HL-60/S4 treated with phorbol 12-myristate 13-acetate at 8.2 ng/mL for 4 days and 3 days (cell line): Measurements from ENCODE around the gene SLC39A11.

Experiments used
- in situ Hi-C: fragments of 300-500 bp; cut with MboI; formaldehyde crosslinking; loops from 2 replicates; pipeline ENCODE4 v1.15.0; 2022; ENCODE audit warnings: low sequenced_read_pairs

The SLC39A11 gene

DNA sequence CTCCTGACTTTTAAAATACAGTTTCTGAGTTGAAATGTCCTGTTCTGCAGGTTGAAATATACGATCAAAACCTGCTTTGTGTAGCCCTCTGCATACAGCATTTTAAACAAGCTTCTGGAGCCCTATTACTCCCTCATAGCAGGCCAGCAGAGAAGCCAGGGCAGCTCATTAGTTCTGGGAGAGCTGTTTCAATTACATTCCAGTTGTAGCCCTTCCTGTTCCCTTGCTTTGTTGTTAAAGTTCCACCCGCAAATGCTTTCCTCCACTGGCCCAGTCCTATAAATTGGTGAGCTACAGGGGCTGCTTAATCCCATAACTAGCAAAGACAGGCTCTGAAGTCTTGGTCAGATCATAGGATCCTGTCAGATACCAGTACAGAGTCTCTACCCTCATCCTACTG is 162.5 kb downstream of the SLC39A11 start:
- in situ Hi-C loops, result no loop called here

GRCh38 chr17:72928454-72929136 is 163.9 kb downstream of the SLC39A11 start:
- in situ Hi-C loops, result no loop called here

DNA sequence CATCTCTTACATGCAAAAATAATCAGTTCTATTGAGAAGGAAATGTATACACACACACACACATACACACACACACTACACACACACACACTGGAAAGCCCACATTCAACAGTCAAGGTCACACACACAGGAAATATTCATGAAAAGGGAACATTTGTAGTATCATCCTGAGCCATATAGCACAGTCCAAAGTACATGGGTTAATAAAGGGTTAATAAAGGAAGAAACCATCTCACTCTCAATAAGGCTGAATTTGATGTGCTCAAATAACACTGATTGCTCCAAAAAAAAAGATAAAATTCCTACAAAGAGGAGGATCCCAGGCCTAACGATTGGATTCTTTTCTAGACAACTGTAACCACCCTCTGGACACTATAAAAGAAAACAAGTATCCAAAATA is 164.7 kb downstream of the SLC39A11 start:
- in situ Hi-C loops, result no loop called here

DNA sequence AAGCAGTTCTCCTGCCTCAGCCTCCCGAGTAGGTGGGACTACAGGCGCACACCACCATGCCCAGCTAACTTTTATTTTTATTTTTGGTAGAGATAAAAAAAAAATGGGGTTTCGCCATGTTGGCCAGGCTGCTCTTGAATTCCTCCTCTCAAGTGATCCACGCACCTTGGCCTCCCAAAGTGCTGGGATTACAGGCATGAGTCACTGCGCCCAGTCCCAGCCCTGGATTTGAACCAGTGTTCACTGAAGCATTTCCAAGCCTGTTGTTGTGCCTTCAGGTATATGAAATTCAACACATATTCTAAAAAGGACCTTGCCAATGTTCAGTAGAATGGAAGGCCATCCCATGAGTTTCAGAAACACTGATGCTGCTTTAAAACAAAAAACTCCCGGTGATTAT is 165.3 kb downstream of the SLC39A11 start:
- in situ Hi-C loops, result no loop called here

DNA sequence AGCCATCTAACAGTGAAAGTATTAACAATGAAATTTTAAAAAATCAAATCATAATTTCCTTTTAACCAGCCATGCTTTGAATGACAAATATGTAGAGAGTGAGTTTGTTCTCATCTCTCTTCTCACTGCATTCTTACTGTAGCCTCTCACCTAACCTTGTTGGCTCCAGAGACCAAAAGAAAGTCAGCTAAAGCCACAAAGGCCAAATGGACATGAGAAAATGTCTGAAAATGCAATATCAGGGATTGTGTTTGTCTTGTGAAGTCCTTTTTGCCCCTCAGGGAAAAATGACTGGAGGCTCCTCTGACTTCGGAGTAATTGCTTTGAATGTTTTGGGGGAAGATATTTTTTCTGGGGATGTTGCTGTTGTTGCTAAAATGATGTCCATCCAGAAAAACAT is 166.3 kb downstream of the SLC39A11 start:
- in situ Hi-C loops, result no loop called here

DNA sequence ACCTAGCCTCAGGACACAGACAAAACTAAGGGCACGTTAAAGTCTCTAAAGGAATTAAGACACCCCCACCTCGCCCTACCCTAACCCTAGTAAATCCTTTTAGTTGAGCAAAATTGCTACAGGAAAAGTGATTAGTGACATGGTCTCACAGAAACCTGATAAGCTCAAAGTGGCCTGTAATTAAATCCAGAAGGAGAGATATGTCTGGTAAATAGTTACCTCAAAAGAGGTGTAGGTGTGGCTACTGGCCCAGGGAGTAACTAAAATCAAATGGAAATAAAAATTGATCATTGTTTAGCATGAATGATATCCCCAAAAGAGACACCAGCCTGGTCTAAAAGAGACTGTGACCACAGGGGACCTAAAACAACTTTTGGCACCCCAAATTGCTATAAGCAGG is 168.3 kb downstream of the SLC39A11 start:
- in situ Hi-C loops, result no loop called here

- in situ Hi-C loops, result no loop called here
Measured at GRCh38 chr17:72922219-72922618, 170.3 kb downstream of the SLC39A11 start.

- in situ Hi-C loops, result no loop called here
Measured at GRCh38 chr17:72921347-72922054, 171.0 kb downstream of the SLC39A11 start.

DNA sequence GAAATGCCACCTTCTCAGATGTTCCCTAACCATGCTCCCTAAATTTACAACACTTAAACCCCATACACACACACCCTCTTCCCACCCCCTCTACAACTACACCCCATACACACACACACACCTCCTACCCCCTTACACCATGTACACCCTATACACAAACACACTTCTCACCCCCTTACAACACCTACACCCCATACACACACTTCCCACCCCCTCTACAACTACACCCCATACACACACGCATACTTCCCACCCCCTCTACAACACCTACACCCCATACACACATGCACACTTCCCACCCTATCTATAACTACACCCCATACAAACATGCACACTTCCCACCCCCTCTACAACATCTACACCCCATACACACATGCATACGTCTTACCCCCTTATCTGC is 172.0 kb downstream of the SLC39A11 start:
- in situ Hi-C loops, result no loop called here

DNA sequence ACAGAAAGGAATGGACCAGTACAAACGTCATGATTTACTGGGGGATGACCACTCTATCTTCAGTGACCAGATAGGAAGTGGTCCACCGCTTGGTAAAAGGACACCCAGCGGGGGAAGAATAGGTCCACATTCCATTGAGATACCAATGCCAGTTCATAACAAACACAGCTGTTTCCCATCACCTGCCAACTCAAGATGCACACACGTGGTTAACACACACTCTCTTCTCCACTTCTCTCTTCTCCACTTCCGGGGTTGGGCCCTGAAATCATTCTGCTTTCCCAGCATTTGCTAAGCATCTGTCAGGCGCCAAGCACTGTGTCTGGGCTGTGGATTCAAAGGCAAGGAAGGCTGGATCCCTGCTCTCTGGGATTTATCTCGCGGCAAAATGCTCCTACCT is 175.5 kb downstream of the SLC39A11 start:
- in situ Hi-C loops, result no loop called here

GRCh38 chr17:72915625-72916081 is 176.8 kb downstream of the SLC39A11 start:
- in situ Hi-C loops, result no loop called here

DNA sequence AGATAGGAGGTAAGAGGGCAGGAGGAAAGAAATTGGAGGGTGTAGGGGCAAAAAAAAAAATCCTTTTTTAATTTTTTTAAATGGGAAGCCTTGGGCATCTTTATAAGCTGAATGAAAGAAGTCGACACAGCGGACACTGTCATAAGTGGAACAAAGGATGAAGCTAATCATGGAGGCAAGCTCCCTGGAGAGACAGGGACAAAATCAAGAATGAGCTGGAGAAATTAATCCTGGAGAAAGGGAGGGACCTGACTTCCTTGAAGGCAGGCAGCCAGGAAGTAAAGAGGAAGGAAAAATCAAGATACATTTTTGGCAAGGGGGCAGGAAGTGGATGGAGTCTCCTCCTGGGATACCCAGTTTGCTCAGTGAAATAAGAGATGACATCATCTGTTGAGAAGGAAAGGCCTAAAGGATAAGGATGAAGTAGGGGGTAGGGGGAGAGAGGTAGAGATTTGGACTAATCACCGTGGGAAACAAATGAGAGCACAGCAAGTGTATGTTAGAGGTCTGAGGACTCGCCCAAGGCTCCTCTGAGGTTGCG is 179.3 kb downstream of the SLC39A11 start:
- in situ Hi-C loops, result no loop called here

GRCh38 chr17:72906306-72906705 is 186.2 kb downstream of the SLC39A11 start:
- in situ Hi-C loops, result no loop called here

- in situ Hi-C loops, result no loop called here
Measured at GRCh38 chr17:72903522-72903921, 189.0 kb downstream of the SLC39A11 start.

DNA sequence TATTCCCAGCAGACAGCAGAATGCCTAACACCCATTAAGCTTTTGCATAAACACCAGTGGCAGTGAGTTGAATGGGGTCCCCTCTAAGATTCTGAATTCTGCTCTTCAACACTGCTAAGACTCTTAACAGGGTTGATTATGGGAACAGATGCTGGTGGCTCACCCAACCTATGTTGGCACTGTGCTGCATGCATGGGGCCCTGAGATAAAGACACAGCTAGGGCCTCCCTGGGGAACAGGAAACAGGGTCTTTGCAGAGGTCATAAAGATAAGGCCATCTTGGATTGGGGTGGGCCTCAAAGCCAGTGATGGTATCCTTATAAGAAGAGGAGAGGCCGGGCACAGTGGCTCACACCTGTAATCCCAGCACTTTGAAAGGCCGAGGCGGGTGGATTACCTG is 190.8 kb downstream of the SLC39A11 start:
- in situ Hi-C loops, result no loop called here

DNA sequence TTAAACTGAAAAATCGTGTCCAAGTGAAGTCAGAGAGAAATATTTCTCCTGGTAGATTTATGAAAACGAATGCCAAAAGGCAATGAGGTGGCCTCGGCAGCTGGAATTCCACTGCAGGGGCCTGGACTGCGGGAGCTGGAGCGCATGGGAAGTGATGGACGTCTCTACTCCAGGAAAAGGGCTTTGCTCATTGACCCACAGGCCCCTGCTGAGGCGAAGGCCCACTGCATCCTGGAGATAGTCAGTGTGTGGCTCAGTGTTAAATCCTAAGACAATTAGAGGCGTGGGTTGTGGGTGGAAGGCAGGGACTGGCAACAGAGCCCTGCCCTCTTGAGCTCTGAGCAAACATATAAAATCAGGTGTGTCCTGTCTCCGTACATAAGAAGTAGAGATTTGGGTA is 191.4 kb downstream of the SLC39A11 start:
- in situ Hi-C loops, result no loop called here

GRCh38 chr17:72900654-72900971 is 191.9 kb downstream of the SLC39A11 start:
- in situ Hi-C loops, result no loop called here

- in situ Hi-C loops, result loop anchor here (25.0 kb wide), 1 partner anchor 111 kb away; no protein-coding TSS in a partner anchor
Measured at GRCh38 chr17:72898725-72899124, 193.8 kb downstream of the SLC39A11 start.

DNA sequence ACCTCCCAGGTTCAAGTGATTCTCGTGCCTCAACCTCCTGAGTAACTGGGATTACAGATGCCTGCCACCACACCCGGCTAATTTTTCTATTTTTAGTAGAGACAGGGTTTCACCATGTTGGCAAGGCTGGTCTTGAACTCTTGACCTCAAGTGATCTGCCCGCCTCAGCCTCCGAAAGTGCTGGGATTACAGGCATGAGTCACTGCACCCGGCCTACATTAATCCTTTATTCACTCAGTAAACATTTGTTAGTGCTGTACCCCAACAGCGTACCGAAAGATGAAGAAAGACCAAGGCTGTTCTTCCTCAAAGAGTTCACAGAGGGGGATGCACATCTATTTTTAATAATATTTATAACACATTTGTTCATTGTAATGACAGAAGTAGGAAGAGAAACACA is 196.2 kb downstream of the SLC39A11 start:
- in situ Hi-C loops, result loop anchor here (25.0 kb wide), 1 partner anchor 109 kb away; no protein-coding TSS in a partner anchor

DNA sequence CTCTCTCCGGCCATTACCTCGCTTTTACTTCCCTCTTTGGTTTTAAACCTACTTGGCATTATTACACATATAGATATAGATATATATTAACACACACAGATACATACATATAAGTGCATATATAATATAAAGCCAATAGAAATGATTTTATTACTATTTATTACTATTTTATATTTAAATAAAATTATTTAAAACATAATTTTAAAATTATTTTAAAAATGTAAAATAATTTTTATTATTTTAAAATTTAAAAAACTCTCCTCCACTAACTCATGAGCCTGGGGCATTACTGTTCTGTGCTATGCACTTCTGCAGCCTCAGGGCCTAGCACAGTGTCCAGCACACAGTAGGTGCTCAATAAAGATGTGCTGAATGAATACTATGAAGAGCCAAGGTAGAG is 200.9 kb downstream of the SLC39A11 start:
- in situ Hi-C loops, result loop anchor here (25.0 kb wide), 1 partner anchor 104 kb away; no protein-coding TSS in a partner anchor

DNA sequence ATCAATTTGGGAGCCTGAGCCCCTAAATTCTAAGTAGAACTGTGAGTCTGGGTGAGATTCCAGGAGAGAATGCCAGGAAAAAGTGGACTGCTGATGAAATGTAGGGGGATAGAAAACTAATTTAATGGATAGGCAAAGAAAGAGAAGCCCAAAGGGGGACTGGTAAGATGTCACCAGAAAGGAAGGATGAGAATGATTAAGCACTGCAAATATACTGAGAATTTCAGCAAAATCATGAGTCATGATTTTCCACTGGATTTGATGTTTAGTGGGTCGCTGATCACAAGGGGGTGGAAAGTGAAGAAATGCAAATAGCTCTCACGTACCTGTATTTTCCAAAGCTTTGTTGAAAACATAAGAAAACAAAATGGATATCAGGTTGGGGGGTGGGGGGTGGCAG is 201.8 kb downstream of the SLC39A11 start:
- in situ Hi-C loops, result loop anchor here (25.0 kb wide), 1 partner anchor 103 kb away; no protein-coding TSS in a partner anchor

DNA sequence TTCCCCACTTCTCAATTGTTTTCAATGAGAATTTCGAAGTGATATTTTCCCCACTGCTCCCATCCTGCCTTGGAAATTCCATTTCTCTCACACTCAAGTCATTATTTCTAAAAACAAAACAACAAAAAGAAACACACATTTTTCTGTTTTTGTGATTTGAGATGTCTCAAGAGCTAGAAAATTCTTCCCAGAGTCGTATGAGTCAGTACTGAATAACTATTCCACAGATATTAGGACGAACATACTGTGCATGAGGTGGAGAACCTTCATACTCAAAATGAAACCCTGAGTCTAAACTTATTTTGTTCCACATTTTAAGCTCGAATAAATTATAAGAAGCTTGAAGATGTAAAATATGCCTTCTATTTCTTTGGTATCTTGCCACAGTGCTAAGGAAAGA is 204.6 kb downstream of the SLC39A11 start:
- in situ Hi-C loops, result loop anchor here (25.0 kb wide), 1 partner anchor 101 kb away; no protein-coding TSS in a partner anchor
